HepG2 (cell line): Measurements from ENCODE around the gene QKI. TPM values are rescaled to one million over a fixed set of nuclear protein-coding genes. Genes with fewer than 3 reads are reported as not detected.
A peak's percentile ranks its signal among the peaks of the same experiment; 100 is the strongest.

Source experiments
- ATAC-seq: fragments of 200-7000 bp; cut with Tn5 transposase; 3 replicates; pipeline ENCODE4 v1.9.1; 2020; ENCODE audit warnings: mild to moderate bottlenecking, moderate library complexity
- BruUV-seq: library from RNA; stranded (reverse); fragments of 400-500 nt; replicated peaks from 2 replicates; lab custom pipeline; 2021; lab: Mats Ljungman, UMichigan
- CTCF ChIA-PET: fragments of 300-600 bp; formaldehyde crosslinking; extraction: SDS; loops from one replicate; lab custom pipeline; 2021; ENCODE audit warnings: low total read pairs, inconsistent platforms, low intra/inter-chr PET ratio; lab: Yijun Ruan, JAX
- POLR2A ChIA-PET: fragments of 350-600 bp; sonication (Branson Sonifier 250); formaldehyde crosslinking; loops from one replicate; lab custom pipeline; 2020; ENCODE audit warnings: antibody characterized with exemption, inconsistent platforms; lab: Yijun Ruan, JAX
- DNase-seq: peaks from one replicate; pipeline ENCODE4 v3.0.0-alpha.2; 2015; ENCODE audit warnings: low spot score
- FAIRE-seq: peaks from 3 replicates; lab custom pipeline; 2011; peaks lifted over from hg19 to GRCh38; lab: Jason Lieb, UNC
- H2AFZ ChIP-seq: one replicate; pipeline ENCODE4 v1.6.1; 2011; ENCODE audit warnings: low read length, inconsistent platforms
- H3K27ac ChIP-seq: fragments of 300-600 bp; 3 replicates; pipeline ENCODE4 v1.8.0; 2011; ENCODE audit warnings: mixed run types, mild to moderate bottlenecking, mixed read lengths, low read length, inconsistent platforms; ENCODE audit not compliant: insufficient read depth; ENCODE audit errors: extremely low read length
- H3K27me3 ChIP-seq, 2 experiments: fragments of 200-600 bp in 1 of 2; 2 replicates in 1 of 2; 3 replicates in 1 of 2; pipeline versions ENCODE4 v1.6.0 to v1.8.0; 2011; ENCODE audit warnings: low read length in 2 of 2, mild to moderate bottlenecking in 2 of 2, moderate library complexity in 2 of 2, inconsistent platforms in 1 of 2; ENCODE audit not compliant: insufficient read depth in 2 of 2, control insufficient read depth in 1 of 2
- H3K36me3 ChIP-seq, 2 experiments: fragments of 200-600 bp in 1 of 2; replicated peaks in 1 of 2; 2 replicates in 1 of 2; 3 replicates in 1 of 2; pipeline versions ENCODE4 v1.5.1 to v1.8.0; 2011; ENCODE audit warnings: low read length in 2 of 2, inconsistent platforms in 1 of 2; ENCODE audit not compliant: insufficient read depth in 2 of 2, control insufficient read depth in 1 of 2
- H3K4me1 ChIP-seq: 2 replicates; pipeline ENCODE4 v1.5.1; 2012; ENCODE audit warnings: low read length, inconsistent platforms; ENCODE audit not compliant: insufficient read depth
- H3K4me2 ChIP-seq: 2 replicates; pipeline ENCODE4 v1.6.0; 2011; ENCODE audit warnings: low read depth, low read length, inconsistent platforms
- H3K4me3 ChIP-seq, 3 experiments: fragments of 200-600 bp in 1 of 3; sonication (generic), shearing (Covaris generic) in 1 of 3; replicated peaks in 1 of 3; 2 replicates each; pipeline ENCODE4 v1.5.1; 2011 to 2016; ENCODE audit warnings: low read length in 3 of 3, inconsistent platforms in 2 of 3, low read depth in 2 of 3, mild to moderate bottlenecking in 2 of 3, control low read depth in 1 of 3, mixed read lengths in 1 of 3; ENCODE audit not compliant: insufficient read depth in 1 of 3
- H3K79me2 ChIP-seq: one replicate; pipeline ENCODE4 v1.6.1; 2011; ENCODE audit warnings: low read length, inconsistent platforms; ENCODE audit not compliant: insufficient read depth
- H3K9ac ChIP-seq: 2 replicates; pipeline ENCODE4 v1.6.0; 2011; ENCODE audit warnings: mild to moderate bottlenecking, low read depth, low read length, inconsistent platforms; ENCODE audit not compliant: insufficient read depth
- H3K9me3 ChIP-seq: 2 replicates; pipeline ENCODE4 v1.5.1; 2012; ENCODE audit warnings: mild to moderate bottlenecking, low read length
- H4K20me1 ChIP-seq: 2 replicates; pipeline ENCODE4 v1.6.0; 2011; ENCODE audit warnings: inconsistent platforms, mild to moderate bottlenecking, low read length, moderate library complexity; ENCODE audit not compliant: insufficient read depth
- IRF2 ChIP-seq: IDR thresholded peaks from 2 replicates; pipeline ENCODE4 v1.6.1; 2018; ENCODE audit warnings: missing genetic modification reagents, missing compliant biosample characterization
- MAFF ChIP-seq: IDR thresholded peaks from 2 replicates; pipeline ENCODE4 v1.6.1; 2011; ENCODE audit warnings: low read depth, low read length, improper control_type of control experiment
- MAFK ChIP-seq, 2 experiments: IDR thresholded peaks in 1 of 2; conservative IDR thresholded peaks in 1 of 2; 2 replicates each; pipeline ENCODE4 v1.6.1; 2011; ENCODE audit warnings: improper control_type of control experiment in 2 of 2, low read length in 2 of 2
- MTF2 ChIP-seq: sonication (generic); formaldehyde crosslinking; IDR thresholded peaks from 2 replicates; pipeline ENCODE4 v1.5.0; 2020; ENCODE audit warnings: missing genetic modification reagents, borderline replicate concordance
- NR2C2 ChIP-seq: sonication (generic); formaldehyde crosslinking; IDR thresholded peaks from 2 replicates; pipeline ENCODE4 v1.4.0; 2020; ENCODE audit warnings: missing genetic modification reagents, mild to moderate bottlenecking, moderate library complexity, borderline replicate concordance
- TBX3 ChIP-seq: fragments of 450-650 bp; IDR thresholded peaks from 2 replicates; pipeline ENCODE4 v1.6.1; 2017; ENCODE audit warnings: antibody characterized with exemption, mild to moderate bottlenecking, inconsistent platforms, borderline replicate concordance
- ZNF556 ChIP-seq: sonication (generic); formaldehyde crosslinking; IDR thresholded peaks from 2 replicates; pipeline ENCODE4 v1.4.0; 2020; ENCODE audit warnings: mild to moderate bottlenecking, missing genetic modification reagents, borderline replicate concordance
- ZNF670 ChIP-seq: sonication (generic); formaldehyde crosslinking; IDR thresholded peaks from 2 replicates; pipeline ENCODE4 v1.8.0; 2022; ENCODE audit warnings: mild to moderate bottlenecking, missing genetic modification reagents, borderline replicate concordance
- ZNF75D ChIP-seq: sonication (generic); formaldehyde crosslinking; IDR thresholded peaks from 2 replicates; pipeline ENCODE4 v1.8.1; 2023; ENCODE audit warnings: missing genetic modification reagents, mild to moderate bottlenecking, borderline replicate concordance
- ZNF772 ChIP-seq: sonication (generic); formaldehyde crosslinking; IDR thresholded peaks from 2 replicates; pipeline ENCODE4 v1.5.0; 2020; ENCODE audit warnings: mild to moderate bottlenecking, missing genetic modification reagents
- ZNF777 ChIP-seq: sonication (generic); formaldehyde crosslinking; IDR thresholded peaks from 2 replicates; pipeline ENCODE4 v1.4.0; 2020; ENCODE audit warnings: missing genetic modification reagents
- WGBS: methylation state at CpG from one replicate; pipeline ENCODE4 v1.1.6; 2017; ENCODE audit warnings: low lambda C conversion rate; 5-methylcytosine and 5-hydroxymethylcytosine counted together
- in situ Hi-C: cut with HindIII; loops from 2 replicates; pipeline ENCODE4 v1.10.0; 2017; ENCODE audit warnings: low pct_unique_long_range_greater_than_20kb; ENCODE audit not compliant: extremely low pct_ligation_motif_present
- intact Hi-C: fragments of 100-400 bp; cut with micrococcal nuclease; formaldehyde crosslinking; loops from one replicate; pipeline ENCODE4 v1.10.0; 2022; ENCODE audit not compliant: unreplicated experiment
- polyA plus RNA-seq, 8 experiments: library from polyadenylated mRNA; depleted of rRNA in 3 of 8; stranded (reverse) in 7 of 8; unstranded in 1 of 8; fragments of >200 nt; fragmentation: Illumina TruSeq in 4 of 8; extraction: Trizol in 4 of 8; gene quantifications; 2 replicates each; pipeline versions ENCODE4 v1.2.1 to v1.2.3, GENCODE V29; 2011 to 2016; ENCODE audit warnings: low read depth in 4 of 8, missing spikeins in 1 of 8, mixed read lengths in 1 of 8; ENCODE audit not compliant: insufficient read depth in 1 of 8
- total RNA-seq, 5 experiments: library from RNA; depleted of rRNA; stranded (reverse); fragments of >200 nt; fragmentation: Illumina TruSeq; extraction: Trizol; gene quantifications; 2 replicates each; pipeline ENCODE4 v1.2.3, GENCODE V29; 2016; ENCODE audit warnings: low read depth in 1 of 5
- TF ChIP-seq, protein P1 (sequence below): sonication (generic); formaldehyde crosslinking; IDR thresholded peaks from 2 replicates; pipeline ENCODE4 v1.4.0; 2020; ENCODE audit warnings: mild to moderate bottlenecking, missing genetic modification reagents

Gene QKI
- total and polyA plus RNA-seq, 2 of the 13 experiments (the other 11 are each of a cell fraction or from before 2014, with no cell fraction given), result 136 to 137 TPM

DNA sequence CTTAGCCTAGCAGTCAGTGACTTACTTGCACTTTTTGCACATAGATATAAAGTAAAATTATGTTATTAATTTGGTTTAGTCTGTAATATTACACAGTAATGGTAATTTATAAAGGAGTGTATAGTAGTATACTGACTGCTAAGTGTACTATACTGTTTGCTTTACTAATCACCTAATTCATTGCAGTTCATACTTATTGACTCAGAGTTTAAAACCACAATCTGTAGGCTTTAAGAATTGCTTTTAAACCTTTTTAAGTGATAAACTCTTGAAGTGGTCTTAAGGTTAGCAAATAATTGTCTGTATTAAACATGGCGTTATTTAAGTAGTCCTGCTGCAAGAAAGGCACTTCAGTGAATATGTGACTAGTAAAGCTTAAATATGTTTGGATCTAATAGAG lies 151.5 kb downstream of the QKI start:
- Histone ChIP-seq H3K36me3 (peaks cover 12 to 45% of the 10 kb centered on the region in 2 experiments), H3K4me3 (no peak overlapping the region), H2AFZ (no peak overlapping the region), H3K4me1 (no peaks in the 10 kb centered on the region), H3K9ac (no peak overlapping the region), H3K9me3 (no peaks in the 10 kb centered on the region), H3K79me2 (no peaks in the 10 kb centered on the region), H3K27ac (no peak overlapping the region), H3K4me2 (no peak overlapping the region), H3K27me3 (no peaks in the 10 kb centered on the region), H4K20me1 (no peaks in the 10 kb centered on the region)
- no peak for DNase-seq
- 100% methylated on average over 1 of the region's 1 CpG for whole genome bisulfite sequencing
- ATAC-seq, result no peak
- no peak for FAIRE-seq
- in situ Hi-C loops, result loop anchor here (10.0 kb wide), 1 partner anchor 141 kb away; no protein-coding TSS in a partner anchor
- CTCF ChIA-PET, result no interaction called here
- no TSS peak for BruUV-seq
- POLR2A ChIA-PET, result no interaction called here
- intact Hi-C loops, result no loop called here
- no peak for TF ChIP-seq ZNF556 (CRISPR knock-in tag)
- TF ChIP-seq IRF2 (CRISPR knock-in tag), result no peak
- TF ChIP-seq, protein P1, sequence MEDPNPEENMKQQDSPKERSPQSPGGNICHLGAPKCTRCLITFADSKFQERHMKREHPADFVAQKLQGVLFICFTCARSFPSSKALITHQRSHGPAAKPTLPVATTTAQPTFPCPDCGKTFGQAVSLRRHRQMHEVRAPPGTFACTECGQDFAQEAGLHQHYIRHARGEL (CRISPR knock-in tag), result no peak
- TF ChIP-seq ZNF777 (CRISPR knock-in tag), result no peak
- no peak for TF ChIP-seq ZNF670 (CRISPR knock-in tag)
- TF ChIP-seq TBX3, result no peak
- no peak for TF ChIP-seq MTF2 (CRISPR knock-in tag)
- no peak for TF ChIP-seq ZNF772

DNA sequence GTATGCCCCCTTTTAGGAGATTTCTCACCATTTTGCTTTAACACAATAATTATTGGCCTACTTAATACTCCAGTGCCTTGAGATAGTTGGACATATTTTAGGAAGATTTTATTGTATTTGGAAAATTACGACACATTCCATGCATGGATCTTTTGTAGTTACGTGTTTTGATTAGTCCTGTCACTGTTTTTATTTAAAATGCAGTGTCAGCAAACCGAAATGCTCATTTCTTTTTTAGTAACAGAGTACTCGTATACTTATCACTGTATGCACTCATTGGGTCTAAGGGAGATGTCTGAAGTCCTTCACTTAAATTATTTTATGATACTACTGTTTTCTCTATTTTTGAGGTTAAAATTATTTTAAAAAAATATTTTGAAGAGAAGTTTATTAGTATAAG lies 153.8 kb downstream of the QKI start:
- no peak for FAIRE-seq
- no peak for DNase-seq
- POLR2A ChIA-PET, result no interaction called here
- Histone ChIP-seq H3K4me2 (no peak overlapping the region), H3K9ac (no peak overlapping the region), H3K9me3 (no peaks in the 10 kb centered on the region), H3K4me1 (no peaks in the 10 kb centered on the region), H3K4me3 (no peak overlapping the region), H3K27ac (no peak overlapping the region), H4K20me1 (no peaks in the 10 kb centered on the region), H3K36me3 (peaks cover 15 to 39% of the 10 kb centered on the region in 2 experiments), H3K79me2 (no peaks in the 10 kb centered on the region), H2AFZ (no peak overlapping the region), H3K27me3 (no peaks in the 10 kb centered on the region)
- intact Hi-C loops (no loop called here), in situ Hi-C loops (loop anchor here (10.0 kb wide), 1 partner anchor 143 kb away; no protein-coding TSS in a partner anchor)
- no TSS peak for BruUV-seq
- TF ChIP-seq MAFF (peak; percentile 96), ZNF75D (no peak), NR2C2 (no peak), MAFK (conservative IDR thresholded peaks at IDR 0.05 in 1 of 2, IDR thresholded peaks at IDR 0.05 in 1 of 2; ENCODE audit: low read length in 2 of 2) (peak; percentile 95 to 97)
- CTCF ChIA-PET, result no interaction called here
- WGBS, result 96% methylated on average over 4 of the region's 4 CpGs
- no peak for ATAC-seq
